Prostate gland (tissue), 2 donors: ENCODE data around the gene SF1.

Experiments used
- POLR2AphosphoS5 ChIP-seq: sonication (generic); formaldehyde crosslinking; IDR thresholded peaks from one replicate; pipeline ENCODE4 v1.6.1; 2017; ENCODE audit warnings: antibody characterized with exemption
- TF ChIP-seq, protein P1 (sequence below), 4 experiments: fragments of 200-600 bp in 2 of 4; fragments of 450-650 bp in 2 of 4; sonication (generic) in 2 of 4; IDR thresholded peaks; 1 replicate in 3 of 4; 2 replicates in 1 of 4; pipeline ENCODE4 v1.5.1; 2016 to 2019; ENCODE audit warnings: antibody characterized with exemption in 4 of 4, mild to moderate bottlenecking in 2 of 4, moderate library complexity in 2 of 4

DNA sequence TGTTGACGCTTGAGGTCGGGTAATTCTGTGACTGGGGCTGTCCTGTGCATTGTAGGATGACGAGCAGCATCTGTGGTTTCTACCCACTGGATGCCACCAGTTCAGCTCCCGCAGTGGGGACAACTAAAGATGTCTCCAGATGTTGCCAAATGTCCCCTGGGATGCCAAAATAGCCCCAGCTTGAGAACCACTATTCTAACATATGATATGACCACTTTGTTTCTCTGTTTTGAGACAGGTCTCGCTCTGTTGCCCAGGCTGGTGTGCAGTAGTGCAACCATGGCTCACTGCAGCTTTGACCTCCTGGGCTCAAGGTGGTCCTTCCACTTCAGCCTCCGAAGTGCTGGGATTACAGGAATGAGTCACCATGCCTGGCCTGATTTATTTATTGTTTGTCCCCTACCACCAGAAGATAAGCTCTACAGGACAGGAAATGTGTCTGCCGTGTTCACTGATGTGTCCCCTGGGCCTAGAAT is 36.4 kb upstream of the SF1 start:
- no peak for TF ChIP-seq POLR2AphosphoS5
- TF ChIP-seq, protein P1, sequence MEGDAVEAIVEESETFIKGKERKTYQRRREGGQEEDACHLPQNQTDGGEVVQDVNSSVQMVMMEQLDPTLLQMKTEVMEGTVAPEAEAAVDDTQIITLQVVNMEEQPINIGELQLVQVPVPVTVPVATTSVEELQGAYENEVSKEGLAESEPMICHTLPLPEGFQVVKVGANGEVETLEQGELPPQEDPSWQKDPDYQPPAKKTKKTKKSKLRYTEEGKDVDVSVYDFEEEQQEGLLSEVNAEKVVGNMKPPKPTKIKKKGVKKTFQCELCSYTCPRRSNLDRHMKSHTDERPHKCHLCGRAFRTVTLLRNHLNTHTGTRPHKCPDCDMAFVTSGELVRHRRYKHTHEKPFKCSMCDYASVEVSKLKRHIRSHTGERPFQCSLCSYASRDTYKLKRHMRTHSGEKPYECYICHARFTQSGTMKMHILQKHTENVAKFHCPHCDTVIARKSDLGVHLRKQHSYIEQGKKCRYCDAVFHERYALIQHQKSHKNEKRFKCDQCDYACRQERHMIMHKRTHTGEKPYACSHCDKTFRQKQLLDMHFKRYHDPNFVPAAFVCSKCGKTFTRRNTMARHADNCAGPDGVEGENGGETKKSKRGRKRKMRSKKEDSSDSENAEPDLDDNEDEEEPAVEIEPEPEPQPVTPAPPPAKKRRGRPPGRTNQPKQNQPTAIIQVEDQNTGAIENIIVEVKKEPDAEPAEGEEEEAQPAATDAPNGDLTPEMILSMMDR (IDR thresholded peaks at IDR 0.05) = no peak
